GM13976 (cell line): ENCODE measurements around the gene GOLT1B.

Experiments
- DNase-seq: peaks from one replicate; pipeline ENCODE4 v3.0.0; 2012; ENCODE audit warnings: low spot score
- CTCF ChIP-seq: IDR thresholded peaks from 2 replicates; pipeline ENCODE4 v1.5.1; 2012; ENCODE audit warnings: borderline replicate concordance, mild to moderate bottlenecking; ENCODE audit not compliant: insufficient read depth; ENCODE audit errors: extremely low read depth, missing control alignments, control extremely low read depth
- in situ Hi-C: fragments of 300-500 bp; cut with MboI; formaldehyde crosslinking; loops from one replicate; pipeline ENCODE4 v1.12.0; 2022; ENCODE audit warnings: low sequenced_read_pairs, mixed read lengths, inconsistent platforms; ENCODE audit not compliant: unreplicated experiment

GOLT1B gene

GRCh38 chr12:21472197-21472823, 29.3 kb upstream of the GOLT1B start:
- no peak for DNase-seq
- in situ Hi-C loops: no loop called here
- TF ChIP-seq CTCF: no peak

GRCh38 chr12:21475552-21475951, 26.0 kb upstream of the GOLT1B start:
- TF ChIP-seq CTCF: no peak
- in situ Hi-C loops: no loop called here
- DNase-seq: no peak

- DNase-seq: no peak
- TF ChIP-seq CTCF: no peak
- in situ Hi-C loops: no loop called here
Measured at GRCh38 chr12:21476949-21477348, 24.6 kb upstream of the GOLT1B start.

GRCh38 chr12:21478756-21479455, 22.7 kb upstream of the GOLT1B start:
- no peak for DNase-seq
- in situ Hi-C loops: no loop called here
- no peak for TF ChIP-seq CTCF

GRCh38 chr12:21483531-21483930, 18.1 kb upstream of the GOLT1B start:
- TF ChIP-seq CTCF: no peak
- no peak for DNase-seq
- in situ Hi-C loops: no loop called here

- DNase-seq: no peak
- in situ Hi-C loops: no loop called here
- no peak for TF ChIP-seq CTCF
Measured at GRCh38 chr12:21485998-21486397, 15.6 kb upstream of the GOLT1B start.
